ENCODE results near the gene CSNK1A1. TPM values are rescaled to one million over a fixed set of nuclear protein-coding genes. Genes with fewer than 3 reads are reported as not detected.

CSNK1A1 gene
- polyA plus RNA-seq, 3 donors: 188 to 206 (median 196) TPM

DNA sequence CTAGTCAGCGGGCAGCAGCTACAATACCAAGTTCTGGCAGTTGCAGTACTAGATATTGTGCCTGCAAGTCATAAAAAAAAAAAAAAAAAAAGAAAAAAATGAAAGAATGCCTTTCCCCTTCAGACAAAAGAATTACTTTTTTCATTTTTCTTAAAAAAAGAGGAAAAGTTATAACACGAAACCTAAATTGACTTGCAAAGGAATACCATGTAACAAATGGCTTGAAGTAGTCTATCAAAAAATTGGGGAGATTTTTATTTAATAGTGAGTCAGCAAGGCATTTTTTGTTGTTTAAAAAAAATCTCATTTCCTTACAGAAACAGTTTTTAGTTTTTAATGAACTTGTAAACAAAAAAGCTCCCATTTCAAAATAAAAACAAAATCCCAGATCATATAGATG is 55.6 kb downstream of the CSNK1A1 start:
- DNase-seq (ENCODE audit: low read depth in 3 of 3, low spot score in 2 of 3): no peak

DNA sequence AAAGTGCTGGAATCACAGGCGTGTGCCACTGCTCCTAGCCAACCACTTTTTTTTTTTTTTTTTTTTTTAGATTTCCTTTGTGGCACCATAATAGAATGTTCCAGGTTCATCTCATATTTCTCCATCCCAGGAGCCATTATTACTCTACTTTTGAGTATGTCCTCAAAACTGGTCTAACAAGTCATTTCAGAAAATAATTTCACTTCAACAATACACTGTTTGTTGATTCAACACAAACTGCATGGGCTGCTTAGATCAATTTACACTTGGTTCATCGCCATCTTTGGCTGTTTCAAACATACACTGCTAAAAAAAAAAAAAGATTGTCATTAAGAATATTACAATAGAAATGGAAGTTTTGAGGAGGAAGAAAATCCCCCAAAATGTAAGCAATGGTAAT is 57.9 kb downstream of the CSNK1A1 start:
- no peak for DNase-seq (ENCODE audit: low read depth in 3 of 3, low spot score in 2 of 3)

DNA sequence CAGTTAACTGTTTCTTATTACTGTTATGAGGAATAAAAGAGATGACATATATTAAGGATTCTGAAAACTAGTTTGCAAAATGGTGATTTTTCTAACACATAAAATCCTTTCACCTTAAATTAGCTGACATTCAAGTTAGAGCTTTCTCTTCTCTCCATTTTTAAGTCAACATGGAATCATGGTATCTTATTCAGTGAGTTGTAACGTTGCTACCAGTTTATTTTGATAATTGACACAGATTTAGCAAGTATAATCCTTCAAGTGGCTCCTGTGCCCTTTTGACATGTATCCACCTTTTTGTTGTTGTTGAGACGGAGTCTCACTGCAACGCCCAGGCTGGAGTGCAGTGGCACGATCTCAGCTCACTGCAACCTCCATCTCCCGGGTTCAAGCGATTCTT is 58.5 kb downstream of the CSNK1A1 start:
- DNase-seq (ENCODE audit: low read depth in 3 of 3, low spot score in 2 of 3): no peak

- DNase-seq (ENCODE audit: low read depth in 3 of 3, low spot score in 2 of 3): no peak
Measured at GRCh38 chr5:149490599-149491485, 60.4 kb downstream of the CSNK1A1 start.

DNA sequence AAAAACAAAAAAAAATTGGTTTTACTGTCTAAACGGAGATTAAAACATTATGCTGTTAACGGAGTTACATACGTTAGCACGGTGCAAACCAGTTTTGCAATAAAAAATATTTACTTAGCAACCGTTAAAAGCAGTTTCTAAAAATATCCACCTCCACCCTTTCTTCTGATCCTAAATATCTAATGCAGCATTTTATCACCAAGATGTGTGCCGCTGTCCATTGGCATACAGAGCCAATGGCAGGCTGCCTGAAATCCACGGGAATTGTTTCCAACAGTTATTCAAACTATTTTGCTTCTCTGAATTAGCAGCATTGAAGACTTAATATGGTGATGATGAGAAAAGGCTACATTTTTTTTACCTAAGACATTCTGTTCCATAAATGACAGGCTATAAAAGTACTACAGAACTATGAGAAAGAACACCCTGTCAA is 61.6 kb downstream of the CSNK1A1 start:
- DNase-seq (ENCODE audit: low read depth in 3 of 3, low spot score in 2 of 3): no peak

DNA sequence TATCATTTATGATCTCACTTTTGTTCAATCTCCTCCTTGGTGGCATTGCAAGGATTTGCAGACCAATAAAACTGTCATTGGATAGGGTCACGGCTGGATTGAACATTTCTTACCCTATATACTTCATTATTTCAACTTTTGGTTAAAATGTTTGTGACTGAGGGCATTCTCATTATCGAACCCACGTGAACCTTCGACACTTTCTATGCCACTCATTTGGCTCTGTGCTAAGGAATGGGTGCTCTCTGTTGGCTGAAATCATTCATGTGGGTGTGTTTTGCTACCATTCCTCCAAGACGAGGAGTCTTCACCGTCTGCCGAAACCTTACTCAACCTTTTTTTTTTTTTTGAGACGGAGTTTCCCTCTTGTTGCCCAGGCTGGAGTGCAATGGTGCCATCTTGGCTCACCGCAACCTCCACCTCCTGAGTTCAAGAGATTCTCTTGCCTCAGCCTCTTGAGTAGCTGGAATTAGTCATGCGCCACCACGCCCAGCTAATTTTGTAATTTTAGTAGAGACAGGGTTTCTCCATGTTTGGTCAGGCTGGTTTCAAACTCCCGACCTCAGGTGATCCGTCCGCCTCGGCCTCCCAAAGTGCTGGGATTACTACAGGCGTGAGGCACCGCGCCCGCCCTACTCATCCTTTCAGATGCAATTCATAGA is 62.5 kb downstream of the CSNK1A1 start:
- DNase-seq (ENCODE audit: low read depth in 3 of 3, low spot score in 2 of 3): no peak

GRCh38 chr5:149487672-149488071 is 63.6 kb downstream of the CSNK1A1 start:
- no peak for DNase-seq (ENCODE audit: low read depth in 3 of 3, low spot score in 2 of 3)

DNA sequence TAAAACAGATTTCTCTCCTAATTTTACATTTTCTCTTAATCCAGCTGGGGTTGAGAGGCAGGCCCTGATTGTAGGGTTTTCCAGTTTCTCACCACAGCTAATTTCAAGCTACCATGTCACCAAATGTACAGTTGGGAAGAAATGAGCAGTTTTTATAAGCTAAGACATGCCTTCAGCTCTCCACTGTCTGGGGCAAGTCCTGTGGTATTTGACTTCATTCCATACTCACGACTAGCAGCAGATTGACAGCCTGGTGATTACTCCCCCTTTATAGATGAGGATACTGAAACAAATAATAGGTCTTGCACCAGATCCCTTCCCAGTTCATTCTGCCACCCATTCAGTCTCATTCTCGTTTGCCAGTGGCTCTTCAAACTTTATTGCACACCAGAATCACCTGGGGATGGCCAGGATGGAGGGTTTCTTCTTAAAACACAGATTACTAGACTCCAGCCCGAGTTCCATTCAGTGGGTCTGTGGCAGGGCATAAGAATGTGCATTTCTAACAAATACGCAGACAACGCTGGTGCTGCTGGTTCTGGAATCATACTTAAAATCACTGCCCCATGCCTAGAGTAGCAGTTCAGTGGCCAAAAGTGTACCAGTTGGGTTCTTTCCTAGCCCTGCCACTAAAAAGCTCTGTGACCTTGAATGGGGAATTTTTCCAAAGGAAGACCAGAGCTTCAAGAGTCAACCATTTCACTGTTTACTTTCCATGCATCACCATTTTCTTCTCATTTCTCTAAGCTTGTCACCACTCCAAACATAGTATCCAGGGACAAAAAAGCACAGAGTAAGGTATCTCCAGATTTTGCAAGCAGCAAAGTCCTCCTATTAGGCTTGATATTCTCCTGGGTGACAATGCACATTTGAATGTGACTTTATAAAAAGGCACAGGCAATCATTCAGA is 64.3 kb downstream of the CSNK1A1 start:
- DNase-seq (ENCODE audit: low read depth in 3 of 3, low spot score in 2 of 3): no peak

DNA sequence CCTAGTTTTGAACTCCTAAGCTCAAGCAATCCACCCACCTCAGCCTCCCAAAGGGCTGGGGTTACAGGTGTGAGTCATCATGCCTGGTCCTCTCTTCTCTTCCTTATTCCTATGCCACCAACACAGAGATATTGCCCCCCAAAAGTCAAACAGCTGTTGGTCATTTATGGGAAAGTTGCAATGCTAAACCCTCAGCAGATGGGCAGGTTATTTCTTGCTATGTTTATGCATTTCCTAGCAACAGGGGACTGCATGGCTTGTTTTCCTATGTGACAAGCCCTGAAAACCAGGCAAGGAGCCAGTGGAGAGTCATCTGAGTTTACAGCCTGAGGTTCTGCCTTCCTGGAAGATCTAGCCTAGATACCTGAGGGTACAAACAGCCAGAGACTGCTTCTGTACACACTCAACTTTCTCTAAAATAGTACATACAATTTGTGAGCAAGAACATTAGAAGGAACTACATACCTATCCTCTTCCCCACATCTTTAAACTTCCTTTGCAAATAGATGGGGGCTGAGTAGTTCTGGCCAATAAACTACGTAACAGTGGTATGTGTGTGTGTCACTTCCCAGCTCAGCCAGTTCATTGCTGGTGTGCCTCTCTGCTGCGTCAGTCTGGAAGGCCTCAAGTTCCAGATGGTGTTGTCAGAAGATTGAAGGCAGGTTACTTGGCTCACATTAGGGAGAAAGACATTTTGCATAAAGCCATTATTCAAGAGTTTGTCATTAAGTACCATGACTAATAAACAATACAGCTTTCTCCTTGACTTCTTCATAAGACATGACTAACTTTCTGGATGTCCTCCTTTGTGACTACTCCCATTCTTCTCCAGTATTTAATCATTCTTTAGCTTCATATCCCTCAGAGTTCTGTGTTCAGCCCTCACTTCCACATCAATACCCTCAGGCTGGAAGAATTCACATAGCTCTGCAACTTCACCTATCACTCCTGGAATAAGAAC is 65.3 kb downstream of the CSNK1A1 start:
- peak; percentile 66 to 69 (median 67) for DNase-seq (ENCODE audit: low read depth in 3 of 3, low spot score in 2 of 3)

GRCh38 chr5:149481485-149481884 is 69.8 kb downstream of the CSNK1A1 start:
- DNase-seq (ENCODE audit: low read depth in 3 of 3, low spot score in 2 of 3): no peak

GRCh38 chr5:149478761-149479160 is 72.5 kb downstream of the CSNK1A1 start:
- DNase-seq (ENCODE audit: low read depth in 3 of 3, low spot score in 2 of 3): no peak

DNA sequence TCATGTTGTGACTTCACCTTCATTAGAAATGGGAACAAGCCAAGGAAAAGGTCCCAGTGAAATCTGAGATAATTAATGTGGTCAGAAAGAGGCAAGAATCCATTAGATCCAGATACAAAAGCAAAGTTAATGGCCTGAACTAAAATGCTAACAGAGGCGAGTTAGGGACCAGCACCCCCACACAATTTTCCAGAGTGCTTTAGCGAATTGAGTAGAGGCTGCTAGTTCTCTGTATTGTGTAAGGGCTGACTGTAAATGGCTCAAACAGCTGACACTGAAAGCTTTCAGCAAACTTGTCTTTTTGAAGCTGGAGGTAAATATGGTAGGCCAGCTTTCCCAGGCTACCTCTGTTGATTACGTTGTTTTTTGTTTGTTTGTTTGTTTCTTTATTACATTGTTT is 75.5 kb downstream of the CSNK1A1 start:
- DNase-seq (ENCODE audit: low read depth in 3 of 3, low spot score in 2 of 3): no peak

DNA sequence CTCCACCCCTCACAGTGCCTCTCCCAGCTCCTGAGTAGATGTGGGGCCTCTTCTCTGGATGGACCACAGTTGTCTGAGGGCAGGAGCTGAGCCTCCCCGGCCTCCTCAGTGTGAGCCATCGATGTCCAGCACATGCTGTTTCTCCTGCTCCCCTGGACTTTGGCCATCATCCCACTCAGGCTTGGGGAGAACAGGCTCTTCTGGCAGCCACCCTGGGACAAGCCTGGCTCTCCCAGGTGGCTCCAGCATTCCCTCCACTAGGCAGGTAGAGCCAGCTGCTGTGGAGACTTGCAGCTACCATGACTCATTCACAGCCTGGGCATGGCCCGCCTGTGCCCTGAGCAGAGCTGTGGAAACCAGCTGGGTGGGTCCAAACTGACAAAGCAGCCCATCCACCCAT is 77.0 kb downstream of the CSNK1A1 start:
- no peak for DNase-seq (ENCODE audit: low read depth in 3 of 3, low spot score in 2 of 3)

GRCh38 chr5:149473441-149473840 is 77.8 kb downstream of the CSNK1A1 start:
- no peak for DNase-seq (ENCODE audit: low read depth in 3 of 3, low spot score in 2 of 3)

DNA sequence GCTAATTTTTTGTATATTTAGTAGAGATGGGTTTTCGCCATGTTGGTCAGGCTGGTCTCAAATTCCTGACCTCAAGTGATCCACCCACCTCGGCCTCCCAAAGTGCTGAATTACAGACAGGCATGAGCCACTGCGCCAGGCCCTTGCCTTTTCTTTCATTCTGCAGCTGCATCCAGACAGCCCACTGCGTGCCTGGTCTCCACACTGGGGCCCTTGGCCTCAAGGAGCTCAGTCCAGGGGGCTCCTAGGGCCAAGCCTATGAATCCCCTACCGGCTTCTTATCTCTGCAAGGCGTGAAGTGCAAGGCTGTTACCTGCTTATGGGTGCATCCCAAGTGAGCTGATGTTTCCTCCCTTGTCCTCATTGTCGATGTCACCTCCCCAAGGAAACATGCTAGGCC is 78.8 kb downstream of the CSNK1A1 start:
- DNase-seq (ENCODE audit: low read depth in 3 of 3, low spot score in 2 of 3): no peak

GRCh38 chr5:149471406-149472183 is 79.6 kb downstream of the CSNK1A1 start:
- no peak for DNase-seq (ENCODE audit: low read depth in 3 of 3, low spot score in 2 of 3)

- DNase-seq (ENCODE audit: low read depth in 3 of 3, low spot score in 2 of 3): no peak
Measured at GRCh38 chr5:149470942-149471341, 80.3 kb downstream of the CSNK1A1 start.

DNA sequence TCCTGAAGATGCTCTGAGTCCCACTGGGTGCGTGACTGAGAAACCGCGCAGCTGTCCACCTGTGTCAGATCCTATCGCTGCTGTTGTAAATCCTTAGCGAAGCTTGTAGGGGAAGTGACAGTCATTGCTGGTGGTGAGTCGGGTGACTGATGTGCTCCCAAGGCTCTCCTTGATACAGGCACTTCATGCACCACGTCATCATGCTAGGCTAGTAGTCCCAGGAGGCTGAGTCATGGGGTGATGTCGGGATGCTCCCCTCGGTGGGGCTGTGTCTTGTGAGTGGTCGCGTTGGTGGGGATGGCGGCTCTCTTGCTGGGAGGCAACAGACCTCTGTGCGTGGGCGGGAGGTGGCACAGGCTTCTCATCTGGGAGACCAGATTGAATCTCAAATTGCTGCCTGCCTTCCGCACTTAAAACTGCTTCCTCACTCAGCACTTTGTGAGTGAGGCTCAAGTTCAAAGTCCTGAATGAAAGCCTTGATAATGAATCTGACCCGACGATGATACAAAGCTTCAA is 84.7 kb downstream of the CSNK1A1 start:
- no peak for DNase-seq (ENCODE audit: low read depth in 3 of 3, low spot score in 2 of 3)

Measured in right renal cortex interstitium (tissue), 3 donors.